ENCODE results near the gene KCNH3.

KCNH3 gene

GRCh38 chr12:49563951-49564685, 25.3 kb downstream of the KCNH3 start:
- no peak for DNase-seq

GRCh38 chr12:49564686-49565405, 26.0 kb downstream of the KCNH3 start:
- no peak for DNase-seq

DNA sequence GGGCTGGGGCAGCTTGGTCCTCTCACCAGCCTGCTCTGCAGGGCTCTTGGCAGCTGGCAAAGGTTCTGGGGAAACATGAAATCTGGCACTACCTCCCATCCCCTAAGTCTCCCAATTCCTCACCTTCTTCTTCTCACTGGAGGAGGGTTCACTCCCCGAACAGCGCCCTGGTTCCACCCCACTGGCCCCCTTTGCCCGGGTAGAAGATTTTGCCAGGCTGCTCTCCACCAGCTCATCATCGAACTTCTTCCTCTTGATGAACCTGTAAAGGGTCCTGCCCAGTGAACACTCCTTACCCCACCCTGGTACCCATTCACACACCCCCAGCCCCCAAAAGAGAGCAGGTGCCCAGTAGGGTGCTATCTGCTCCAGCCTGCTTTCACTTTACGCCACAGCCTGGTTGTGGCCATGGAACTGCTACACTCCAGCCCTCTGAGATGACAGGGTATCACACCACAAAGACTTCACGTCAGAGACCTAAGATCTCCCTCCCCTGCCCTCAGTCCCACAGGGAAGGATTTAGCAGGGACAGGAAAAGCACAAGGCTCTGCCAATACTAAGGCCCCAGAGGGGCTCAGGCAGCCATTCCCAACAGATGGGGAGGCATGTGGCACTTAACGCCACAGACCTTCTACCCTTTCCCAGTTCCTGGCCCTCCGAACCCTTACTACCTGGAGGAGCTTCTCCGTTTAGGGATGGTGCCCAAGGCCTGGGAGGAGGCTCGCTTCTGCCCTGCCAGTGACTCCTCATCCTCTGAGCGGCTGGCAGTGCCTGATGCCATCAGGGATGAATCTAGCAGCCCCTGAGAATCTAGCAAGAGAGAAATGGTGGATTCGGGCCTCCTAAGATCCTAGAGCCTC, 26.8 kb downstream of the KCNH3 start:
- no peak for DNase-seq

GRCh38 chr12:49566361-49566760, 27.5 kb downstream of the KCNH3 start:
- DNase-seq = no peak

- no peak for DNase-seq
Observed at GRCh38 chr12:49567302-49567610, 28.4 kb downstream of the KCNH3 start.

- peak; percentile 87 to 90 for DNase-seq
Observed at GRCh38 chr12:49567611-49568441, 29.0 kb downstream of the KCNH3 start, which contains the start of gene MCRS1. MCRS1 (minus strand) TSS chr12:49568142; CDS start chr12:49566731, 1,411 bp downstream.

GRCh38 chr12:49568442-49569162, 29.8 kb downstream of the KCNH3 start:
- no peak for DNase-seq

- no peak for DNase-seq
Observed at GRCh38 chr12:49577589-49578315, 38.9 kb downstream of the KCNH3 start.

- DNase-seq = no peak
Observed at GRCh38 chr12:49578471-49579112, 39.8 kb downstream of the KCNH3 start.

GRCh38 chr12:49580572-49581535, 42.0 kb downstream of the KCNH3 start:
- peak; percentile 58 to 62 for DNase-seq

- DNase-seq = no peak
Observed at GRCh38 chr12:49582201-49582600, 43.4 kb downstream of the KCNH3 start.

DNA sequence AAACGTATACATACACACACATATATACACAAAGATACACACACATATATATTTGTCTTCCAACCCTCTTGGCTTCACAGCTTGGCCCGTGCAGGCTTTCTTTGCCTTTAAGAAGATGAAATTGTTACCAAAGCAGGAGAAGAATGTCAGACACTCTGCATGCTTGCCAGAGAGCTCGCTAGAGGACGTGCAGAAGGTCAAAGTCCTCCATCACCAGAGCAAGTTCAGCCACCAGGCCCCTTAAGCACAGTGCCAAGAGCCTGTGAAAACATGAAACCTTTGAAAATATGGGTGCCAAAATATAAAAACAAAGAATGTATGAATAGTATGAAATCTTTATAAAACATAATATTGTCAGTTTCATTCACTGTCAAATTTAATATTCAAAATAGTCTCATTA, 44.0 kb downstream of the KCNH3 start:
- DNase-seq = no peak

DNA sequence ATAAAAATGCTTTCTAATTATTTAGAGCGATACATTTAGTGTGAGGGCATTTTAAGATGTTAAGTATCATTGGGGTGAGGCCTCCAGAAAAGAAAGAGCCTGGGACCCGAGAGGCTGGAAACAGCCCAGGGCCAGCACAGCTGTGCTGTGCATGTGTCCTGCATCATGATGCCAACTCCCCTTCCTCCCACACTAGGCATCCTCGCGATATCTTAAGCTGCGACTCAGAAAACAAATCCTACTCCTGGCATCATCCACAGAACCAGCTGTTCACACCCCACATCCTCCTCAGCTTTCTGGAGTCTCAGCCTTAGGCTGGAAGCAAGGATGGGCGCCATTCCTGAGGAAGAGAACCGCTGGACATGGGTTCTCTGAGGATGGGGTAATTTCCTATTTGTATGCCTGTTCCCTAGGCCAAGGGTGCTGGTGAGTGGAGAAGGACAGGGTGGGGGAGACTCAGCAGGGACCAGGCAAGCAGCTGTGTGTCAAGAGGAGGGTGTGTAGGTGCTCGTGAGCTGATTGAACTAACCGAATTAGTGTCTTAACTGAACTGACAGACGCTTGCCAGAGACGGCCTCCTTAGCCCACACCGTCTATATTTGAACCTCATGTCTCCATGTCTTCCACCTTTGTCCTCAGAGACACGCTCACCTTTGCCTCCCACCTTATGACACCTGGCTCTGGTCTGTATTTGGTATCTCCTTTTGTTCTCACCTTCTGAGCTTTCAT, 44.7 kb downstream of the KCNH3 start:
- DNase-seq = no peak

DNA sequence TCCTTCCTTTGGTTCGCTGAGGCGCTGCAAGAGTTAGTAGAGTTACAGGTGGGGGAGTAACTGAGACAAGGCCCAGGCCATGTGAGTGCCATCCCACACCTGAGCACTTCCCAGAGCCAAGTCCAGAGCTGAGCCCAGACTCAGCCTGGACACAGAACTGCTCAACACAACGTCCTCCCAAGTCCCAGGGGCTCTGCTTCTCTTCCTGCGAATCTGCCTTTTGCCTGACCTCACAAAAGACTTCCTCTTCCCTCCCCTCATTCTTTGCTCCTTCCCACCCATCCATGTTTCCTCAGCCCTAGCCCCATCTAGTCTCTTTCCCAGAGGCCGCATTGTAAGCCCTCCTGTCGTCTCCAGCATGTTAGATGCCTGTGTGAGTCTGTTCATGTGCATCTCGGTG, 45.8 kb downstream of the KCNH3 start:
- DNase-seq = no peak

- no peak for DNase-seq
Observed at GRCh38 chr12:49585477-49586459, 46.9 kb downstream of the KCNH3 start.

DNA sequence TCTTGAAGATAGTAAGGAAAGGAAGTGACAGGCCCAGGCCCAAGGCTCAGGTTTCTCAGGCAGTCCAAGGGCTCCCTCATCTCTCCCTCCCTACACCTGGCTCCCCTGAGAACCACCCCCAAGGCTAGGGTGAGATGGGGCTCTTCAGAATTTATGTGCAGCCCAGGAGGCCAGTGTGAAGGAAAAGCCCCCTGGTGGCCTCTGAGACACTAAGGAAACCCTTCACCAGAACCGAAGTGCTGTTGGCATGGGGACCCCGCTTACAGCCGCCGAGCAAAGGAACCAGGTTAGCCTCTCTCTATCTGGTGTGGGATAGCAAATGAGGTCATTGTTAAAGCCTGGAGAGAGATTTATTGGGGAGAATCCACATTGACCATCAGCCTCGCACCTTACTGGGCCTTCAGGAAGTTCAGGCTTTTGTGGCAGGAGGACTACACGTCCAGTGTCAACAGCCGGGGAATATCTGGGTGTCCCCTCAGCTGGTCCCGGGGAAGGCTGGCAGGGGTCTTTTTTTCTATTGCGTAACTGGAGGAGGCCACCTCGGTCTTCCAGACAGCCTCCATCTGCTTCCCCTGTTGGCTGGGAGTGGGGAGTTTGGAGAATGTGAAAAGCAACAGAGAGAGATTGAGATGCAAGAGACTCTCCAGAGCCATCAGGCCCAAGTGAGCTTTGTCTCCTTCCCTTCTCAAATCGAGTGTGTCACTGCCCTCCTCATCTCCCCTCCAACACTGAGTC, 48.5 kb downstream of the KCNH3 start:
- DNase-seq = no peak

DNA sequence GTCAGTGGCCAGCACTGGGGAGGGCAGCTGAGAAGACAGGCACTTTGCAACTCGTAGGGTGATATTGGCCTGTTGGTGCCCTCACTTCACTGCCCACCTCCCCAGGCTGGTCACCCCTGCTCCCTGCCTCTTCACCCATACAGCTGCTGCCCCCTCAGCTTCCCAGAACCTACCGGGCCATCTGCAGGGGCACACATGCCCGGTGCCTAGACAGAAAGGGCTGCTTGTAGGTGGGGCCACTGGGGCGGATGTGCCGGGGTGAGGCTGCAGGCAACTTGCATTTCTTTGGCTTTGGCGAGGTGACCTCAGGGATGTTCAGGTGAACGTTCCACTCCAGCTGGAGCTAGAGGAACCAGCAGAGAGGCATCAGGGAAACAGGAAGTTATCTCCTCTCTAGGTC, 49.5 kb downstream of the KCNH3 start:
- no peak for DNase-seq
